Dermis microvascular lymphatic vessel endothelial cell (primary cell): ENCODE data around the gene HRNR. TPM values are rescaled to one million over a fixed set of nuclear protein-coding genes. Genes with fewer than 3 reads are reported as not detected.
"Not testable (repeated sequence)": the region's sequence is repeated elsewhere in the genome, so short reads cannot be mapped to it uniquely, and the experiment has no call there.

Experiments
- DNase-seq, 2 donors: peaks; one replicate each; pipeline versions ENCODE4 v3.0.0 to v3.0.0-alpha.2; 2010; ENCODE audit warnings: low read depth in 2 of 2
- total RNA-seq: library from RNA; depleted of rRNA; stranded (reverse); fragments of >200 nt; gene quantifications from 2 replicates; pipeline ENCODE4 v1.2.1, GENCODE V29; 2014

Gene HRNR
- not detected in 2 replicates for total RNA-seq

- no peak for DNase-seq
These were observed at the start of gene HRNR for GRCh38 chr1:152224093-152224492. HRNR (minus strand) TSS chr1:152224193; CDS start chr1:152223253, 940 bp downstream.

- not testable (repeated sequence) for DNase-seq
These were observed 32.4 kb upstream of the HRNR start for GRCh38 chr1:152256394-152256793.

GRCh38 chr1:152252157-152252556 lies 28.2 kb upstream of the HRNR start:
- no peak for DNase-seq

- no peak for DNase-seq
These were observed 27.4 kb upstream of the HRNR start for GRCh38 chr1:152251391-152251790.

- no peak for DNase-seq
These were observed 23.3 kb upstream of the HRNR start for GRCh38 chr1:152247316-152247715.

- no peak for DNase-seq
These were observed 20.7 kb upstream of the HRNR start for GRCh38 chr1:152244576-152245273.

- no peak for DNase-seq
These were observed 13.1 kb upstream of the HRNR start for GRCh38 chr1:152237093-152237492.

GRCh38 chr1:152228831-152229230 lies 4.8 kb upstream of the HRNR start:
- no peak for DNase-seq

GRCh38 chr1:152227310-152227928 lies 3.4 kb upstream of the HRNR start:
- no peak for DNase-seq

GRCh38 chr1:152225678-152226077 lies 1.7 kb upstream of the HRNR start:
- DNase-seq: no peak

GRCh38 chr1:152220166-152221163 lies 3.5 kb downstream of the HRNR start:
- DNase-seq: no peak

- not testable (repeated sequence) for DNase-seq
These were observed 4.6 kb downstream of the HRNR start for GRCh38 chr1:152219438-152219837.

- no peak for DNase-seq
These were observed 5.1 kb downstream of the HRNR start for GRCh38 chr1:152218762-152219436.

- not testable (repeated sequence) for DNase-seq
These were observed 8.4 kb downstream of the HRNR start for GRCh38 chr1:152215604-152216003.

GRCh38 chr1:152214911-152215310 lies 9.1 kb downstream of the HRNR start:
- DNase-seq: not testable (repeated sequence)

GRCh38 chr1:152198982-152199381 lies 25.0 kb downstream of the HRNR start:
- no peak for DNase-seq

- no peak for DNase-seq
These were observed 26.5 kb downstream of the HRNR start for GRCh38 chr1:152197361-152197941.

GRCh38 chr1:152191711-152192110 lies 32.3 kb downstream of the HRNR start:
- no peak for DNase-seq

GRCh38 chr1:152191260-152191659 lies 32.7 kb downstream of the HRNR start:
- no peak for DNase-seq

- no peak for DNase-seq
These were observed 33.4 kb downstream of the HRNR start for GRCh38 chr1:152190589-152190988.
